ENCODE results near the gene SPACA5.

- TF ChIP-seq EZH2 (IDR thresholded peaks at IDR 0.05; ENCODE audit: insufficient read depth, low read length) (no peak), CTCF (IDR thresholded peaks at IDR 0.05; ENCODE audit: insufficient read depth, low read depth, low read length) (no peak)
These were observed 46.4 kb upstream of the SPACA5 start for GRCh38 chrX:47960406-47960805.
